ENCODE data around the gene TRPM1. TPM values are rescaled to one million over a fixed set of nuclear protein-coding genes. Genes with fewer than 3 reads are reported as not detected.
"Not testable (repeated sequence)": the region's sequence is repeated elsewhere in the genome, so short reads cannot be mapped to it uniquely, and the experiment has no call there.

Gene TRPM1
- total RNA-seq, 2 donors from 2014 or later: not detected

- Histone ChIP-seq H3K4me1 (peaks cover 1% of the 10 kb centered on the region), H3K9me3 (no peaks in the 10 kb centered on the region), H3K27ac (no peak overlapping the region), H3K4me3 (no peak overlapping the region), H3K27me3 (no peaks in the 10 kb centered on the region), H3K36me3 (replicated peaks in 1 of 2; ENCODE audit: insufficient read depth in 1 of 2, low read depth in 2 of 2) (no peaks in the 10 kb centered on the region)
- DNase-seq: no peak
- WGBS, 2 donors: 88% methylated on average over 19 to 21 of the region's 21 CpGs
- ATAC-seq: no peak
- intact Hi-C loops (cut with DNase I): no loop called here
- TF ChIP-seq POLR2A (IDR thresholded peaks at IDR 0.05) (no peak), CTCF (IDR thresholded peaks at IDR 0.05) (no peak)
Observed at GRCh38 chr15:31088672-31089367, 12.7 kb downstream of the TRPM1 start.

DNA sequence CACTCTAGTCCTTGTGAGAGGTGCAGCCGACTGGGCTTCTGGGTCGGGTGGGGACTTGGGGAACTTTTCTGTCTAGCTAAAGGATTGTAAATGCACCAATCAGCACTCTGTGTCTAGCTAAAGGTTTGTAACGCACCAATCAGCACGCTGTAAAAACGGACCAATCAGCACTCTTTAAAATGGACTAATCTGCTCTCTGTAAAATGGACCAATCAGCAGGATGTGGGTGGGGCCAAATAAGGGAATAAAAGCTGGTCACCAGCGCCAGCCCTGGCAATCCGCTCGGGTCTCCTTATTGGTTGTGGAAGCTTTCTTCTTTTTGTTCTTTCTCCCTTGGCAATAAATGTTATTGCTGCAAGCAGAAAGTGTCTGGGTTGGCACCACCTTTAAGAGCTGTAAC lies 13.5 kb downstream of the TRPM1 start:
- DNase-seq; intact Hi-C loops (cut with DNase I); H3K27ac ChIP-seq; H3K4me3 ChIP-seq; H3K9me3 ChIP-seq; H3K4me1 ChIP-seq; H3K27me3 ChIP-seq; H3K36me3 ChIP-seq (replicated peaks in 1 of 2; ENCODE audit: insufficient read depth in 1 of 2, low read depth in 2 of 2); ATAC-seq: not testable (repeated sequence)
- WGBS, 2 donors: 69 to 72% methylated on average over 8 of the region's 8 CpGs

DNA sequence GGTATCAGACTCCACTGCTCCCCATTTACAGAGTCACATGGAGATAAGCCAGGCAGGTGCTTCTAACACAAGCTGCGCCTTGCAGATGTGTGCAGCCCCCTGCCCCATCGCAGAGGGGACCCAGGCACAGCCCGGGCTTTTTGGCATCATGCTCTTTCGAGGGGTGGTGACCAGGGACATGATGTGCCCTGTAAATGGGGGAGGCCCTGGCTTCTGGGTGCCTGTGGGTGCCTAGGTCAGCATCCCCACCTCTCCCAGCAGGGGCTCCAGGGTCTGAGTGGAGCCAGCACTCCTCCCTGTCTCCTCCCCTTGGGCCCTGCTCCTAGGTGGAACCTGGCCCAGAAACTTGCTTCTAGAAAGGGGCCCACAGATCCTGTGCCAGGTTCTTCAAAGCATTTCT lies 15.2 kb downstream of the TRPM1 start:
- no peak for DNase-seq
- Histone ChIP-seq H3K4me3 (no peak overlapping the region), H3K4me1 (peaks cover 23% of the 10 kb centered on the region), H3K36me3 (replicated peaks in 1 of 2; ENCODE audit: insufficient read depth in 1 of 2, low read depth in 2 of 2) (no peaks in the 10 kb centered on the region), H3K27ac (no peak overlapping the region), H3K9me3 (no peaks in the 10 kb centered on the region), H3K27me3 (no peaks in the 10 kb centered on the region)
- TF ChIP-seq CTCF (IDR thresholded peaks at IDR 0.05) (no peak), POLR2A (IDR thresholded peaks at IDR 0.05) (no peak)
- intact Hi-C loops (cut with DNase I): no loop called here
- WGBS, 2 donors: 94% methylated on average over 3 of the region's 4 CpGs; no CpG with 5 or more reads in 1 of the 2 donors
- ATAC-seq: no peak

DNA sequence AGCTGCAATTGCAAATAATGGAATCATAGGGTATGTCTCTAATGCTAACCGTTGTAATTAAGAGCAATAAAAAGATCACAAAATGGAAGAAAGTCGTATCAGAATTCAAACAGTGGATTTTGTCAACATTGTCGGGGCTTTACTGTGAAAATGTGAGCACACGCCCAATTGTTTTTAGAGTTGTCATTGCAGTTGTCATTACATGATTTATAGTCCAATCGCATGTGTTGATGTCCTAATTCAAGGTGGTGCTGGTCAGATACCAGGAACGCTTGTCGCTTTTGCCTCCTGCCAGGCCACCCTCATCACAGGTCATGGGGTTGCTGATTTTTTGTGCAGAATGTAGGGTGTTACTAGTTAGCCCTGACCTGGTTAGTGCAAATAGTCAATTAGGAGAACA lies 16.2 kb downstream of the TRPM1 start:
- Histone ChIP-seq H3K9me3 (no peaks in the 10 kb centered on the region), H3K27ac (no peak overlapping the region), H3K27me3 (no peaks in the 10 kb centered on the region), H3K4me3 (no peak overlapping the region), H3K4me1 (peaks cover 30% of the 10 kb centered on the region), H3K36me3 (replicated peaks in 1 of 2; ENCODE audit: insufficient read depth in 1 of 2, low read depth in 2 of 2) (no peaks in the 10 kb centered on the region)
- TF ChIP-seq CTCF (IDR thresholded peaks at IDR 0.05): no peak
- no peak for TF ChIP-seq POLR2A (IDR thresholded peaks at IDR 0.05)
- ATAC-seq: no peak
- 93% methylated on average over 7 of the region's 7 CpGs for WGBS, 2 donors
- DNase-seq: no peak
- intact Hi-C loops (cut with DNase I): no loop called here

DNA sequence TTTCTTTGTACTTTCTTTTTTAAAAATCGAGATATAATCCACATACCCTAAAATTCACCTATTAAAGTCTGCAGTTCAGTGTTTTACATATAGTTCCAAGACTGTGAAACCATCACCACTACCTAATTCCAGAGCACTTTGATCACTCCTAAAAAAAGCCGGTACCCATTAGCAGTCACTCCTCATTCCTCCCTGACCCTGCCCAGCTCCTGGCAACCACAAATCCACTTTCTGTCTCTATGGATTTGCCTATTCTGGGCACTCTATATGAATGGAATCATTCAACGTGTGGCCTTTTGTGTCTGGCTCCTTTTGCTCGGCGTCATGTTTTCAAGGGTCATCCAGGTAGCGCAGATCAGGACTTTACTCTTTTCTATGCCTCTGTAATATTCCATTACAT lies 17.3 kb downstream of the TRPM1 start:
- no peaks in the 10 kb centered on the region for H3K36me3 ChIP-seq (replicated peaks in 1 of 2; ENCODE audit: insufficient read depth in 1 of 2, low read depth in 2 of 2)
- no peaks in the 10 kb centered on the region for H3K27me3 ChIP-seq
- no peak overlapping the region for H3K4me3 ChIP-seq
- ATAC-seq: no peak
- 75 to 84% methylated on average over 6 of the region's 6 CpGs for WGBS, 2 donors
- H3K27ac ChIP-seq: no peak overlapping the region
- H3K4me1 ChIP-seq: peaks cover 30% of the 10 kb centered on the region
- intact Hi-C loops (cut with DNase I): no loop called here
- DNase-seq: no peak
- H3K9me3 ChIP-seq: no peaks in the 10 kb centered on the region
- TF ChIP-seq CTCF (IDR thresholded peaks at IDR 0.05) (no peak), POLR2A (IDR thresholded peaks at IDR 0.05) (no peak)

Data from body of pancreas (tissue), 4 donors.